PC-3 (cell line): ENCODE results near the gene APOLD1. TPM values are rescaled to one million over a fixed set of nuclear protein-coding genes. Genes with fewer than 3 reads are reported as not detected.
A peak's percentile ranks its signal among the peaks of the same experiment; 100 is the strongest.

ENCODE experiments used
- ATAC-seq: fragments of 200-7000 bp; cut with Tn5 transposase; 2 replicates; pipeline ENCODE4 v1.9.1; 2020; ENCODE audit warnings: mild to moderate bottlenecking, moderate library complexity
- BruUV-seq: library from RNA; stranded (reverse); fragments of 400-500 nt; replicated peaks from 2 replicates; lab custom pipeline; 2021; lab: Mats Ljungman, UMichigan
- CTCF ChIA-PET: fragments of 300-600 bp; sonication (Branson Sonifier 250); formaldehyde crosslinking; loops from one replicate; lab custom pipeline; 2022; ENCODE audit warnings: antibody characterized with exemption; lab: Charles Lee
- POLR2A ChIA-PET: fragments of 300-600 bp; sonication (Branson Sonifier 250); formaldehyde crosslinking; loops from one replicate; lab custom pipeline; 2022; ENCODE audit warnings: antibody characterized with exemption; ENCODE audit not compliant: unreplicated experiment; lab: Charles Lee
- DNase-seq: peaks from one replicate; pipeline ENCODE4 v3.0.0-alpha.2; 2015
- H2AFZ ChIP-seq: fragments of 300-600 bp; sonication (generic); 2 replicates; pipeline ENCODE4 v1.6.0; 2016; ENCODE audit warnings: antibody characterized with exemption, low read length
- H3F3A ChIP-seq: fragments of 300-600 bp; sonication (generic); one replicate; pipeline ENCODE4 v1.6.0; 2017; ENCODE audit warnings: antibody characterized with exemption, low read length, control low read depth, mild to moderate bottlenecking; ENCODE audit not compliant: unreplicated experiment
- H3K27ac ChIP-seq: fragments of 300-600 bp; sonication (generic); 2 replicates; pipeline ENCODE4 v1.5.1; 2016; ENCODE audit warnings: mild to moderate bottlenecking, low read length
- H3K27me3 ChIP-seq: fragments of 300-600 bp; sonication (generic); 2 replicates; pipeline ENCODE4 v1.6.1; 2016; ENCODE audit warnings: low read length, mixed read lengths
- H3K36me3 ChIP-seq: fragments of 300-600 bp; sonication (generic); 2 replicates; pipeline ENCODE4 v1.6.1; 2016; ENCODE audit warnings: low read depth, mixed run types, low read length, mixed read lengths
- H3K4me1 ChIP-seq: fragments of 300-600 bp; sonication (generic); 2 replicates; pipeline ENCODE4 v1.5.1; 2016; ENCODE audit warnings: low read length; ENCODE audit not compliant: insufficient read depth
- H3K4me2 ChIP-seq: fragments of 300-600 bp; sonication (generic); 2 replicates; pipeline ENCODE4 v1.6.0; 2016; ENCODE audit warnings: low read length
- H3K4me3 ChIP-seq: fragments of 300-600 bp; sonication (generic); 2 replicates; pipeline ENCODE4 v1.5.1; 2016; ENCODE audit warnings: mild to moderate bottlenecking, low read length, mixed read lengths
- H3K79me2 ChIP-seq: fragments of 300-600 bp; sonication (generic); 2 replicates; pipeline ENCODE4 v1.6.1; 2017; ENCODE audit warnings: low read length, mixed read lengths
- H3K9ac ChIP-seq: fragments of 300-600 bp; sonication (generic); 2 replicates; pipeline ENCODE4 v1.6.0; 2016; ENCODE audit warnings: mild to moderate bottlenecking, low read length
- H3K9me2 ChIP-seq: fragments of 300-600 bp; sonication (generic); replicated peaks from 2 replicates; pipeline ENCODE4 v1.6.1; 2016; ENCODE audit warnings: mixed run types, low read length, mixed read lengths
- H3K9me3 ChIP-seq: fragments of 300-600 bp; sonication (generic); 2 replicates; pipeline ENCODE4 v1.6.1; 2016; ENCODE audit warnings: low read length, mixed read lengths
- H4K20me1 ChIP-seq: fragments of 300-600 bp; sonication (generic); 2 replicates; pipeline ENCODE4 v1.6.1; 2016; ENCODE audit warnings: low read length, mixed read lengths
- CTCF ChIP-seq: fragments of 300-600 bp; sonication (generic); conservative IDR thresholded peaks from 2 replicates; pipeline ENCODE4 v1.5.1; 2017; ENCODE audit warnings: antibody characterized with exemption, low read depth, mild to moderate bottlenecking, low read length
- EZH2 ChIP-seq: fragments of 300-600 bp; sonication (generic); IDR thresholded peaks from one replicate; pipeline ENCODE4 v1.6.1; 2017; ENCODE audit warnings: antibody characterized with exemption, mild to moderate bottlenecking, low read length; ENCODE audit not compliant: unreplicated experiment
- EZH2phosphoT487 ChIP-seq: fragments of 300-600 bp; sonication (generic); IDR thresholded peaks from 2 replicates; pipeline ENCODE4 v1.6.1; 2018; ENCODE audit warnings: mild to moderate bottlenecking, antibody characterized with exemption, low read length, borderline replicate concordance
- intact Hi-C: fragments of 100-400 bp; cut with micrococcal nuclease; formaldehyde crosslinking; loops from 2 replicates; pipeline ENCODE4 v1.9.0; 2023
- total RNA-seq: library from RNA; depleted of rRNA; stranded (reverse); fragments of >200 nt; gene quantifications from 2 replicates; pipeline ENCODE4 v1.2.3, GENCODE V29; 2014

APOLD1 gene
- total RNA-seq, 1 experiment from 2014 or later: 3.5 TPM

GRCh38 chr12:12784116-12784515, 1.3 kb upstream of the APOLD1 start:
- TF ChIP-seq EZH2: no peak
- no peak for TF ChIP-seq CTCF
- no peak for TF ChIP-seq EZH2phosphoT487
- intact Hi-C loops: no loop called here
- H3K4me1 ChIP-seq: peaks cover 37% of the 10 kb centered on the region
- no peaks in the 10 kb centered on the region for H3K36me3 ChIP-seq
- H2AFZ ChIP-seq: no peak overlapping the region
- H3K27ac ChIP-seq: no peak overlapping the region
- H3K27me3 ChIP-seq: no peaks in the 10 kb centered on the region
- H4K20me1 ChIP-seq: no peaks in the 10 kb centered on the region
- ATAC-seq: no peak
- no peak overlapping the region for H3K4me3 ChIP-seq
- H3K9me2 ChIP-seq: no peaks in the 10 kb centered on the region
- no peak overlapping the region for H3K4me2 ChIP-seq
- no TSS peak for BruUV-seq
- H3K79me2 ChIP-seq: peaks cover 12% of the 10 kb centered on the region
- CTCF ChIA-PET: no interaction called here
- H3K9ac ChIP-seq: no peak overlapping the region
- no peaks in the 10 kb centered on the region for H3F3A ChIP-seq
- no peak for DNase-seq
- POLR2A ChIA-PET: no interaction called here
- H3K9me3 ChIP-seq: no peaks in the 10 kb centered on the region

GRCh38 chr12:12786351-12786705, 869 bp downstream of the APOLD1 start:
- Histone ChIP-seq H4K20me1 (no peaks in the 10 kb centered on the region), H2AFZ (peak overlapping the region; percentile 83), H3K9me2 (no peaks in the 10 kb centered on the region), H3K79me2 (peaks cover 17% of the 10 kb centered on the region), H3K27me3 (no peaks in the 10 kb centered on the region), H3K4me1 (peaks cover 39% of the 10 kb centered on the region), H3K4me2 (peak overlapping the region; percentile 81), H3K36me3 (no peaks in the 10 kb centered on the region), H3K9me3 (no peaks in the 10 kb centered on the region), H3K4me3 (peak overlapping the region; percentile 63), H3K9ac (peak overlapping the region; percentile 74), H3K27ac (peak overlapping the region; percentile 61), H3F3A (no peaks in the 10 kb centered on the region)
- ChIA-PET CTCF (no interaction called here), POLR2A (no interaction called here)
- no peak for DNase-seq
- ATAC-seq: peak; percentile 27
- intact Hi-C loops: loop anchor here (5.0 kb wide), 1 partner anchor 51 kb away; no protein-coding TSS in a partner anchor
- TSS peak; percentile 70 for BruUV-seq
- TF ChIP-seq EZH2phosphoT487 (no peak), EZH2 (no peak), CTCF (no peak)

- intact Hi-C loops: loop anchor here (5.0 kb wide), 1 partner anchor 50 kb away; no protein-coding TSS in a partner anchor
- POLR2A ChIA-PET: interaction anchor here (0.6 to 1.3 kb wide), 3 partner anchors 17 to 313 kb away, joined by 5 to 9 read pairs (median 5); no protein-coding TSS in a partner anchor
- Histone ChIP-seq H3K9me2 (no peaks in the 10 kb centered on the region), H3K9me3 (no peaks in the 10 kb centered on the region), H3K9ac (peak overlapping the region; percentile 74), H3K27me3 (no peaks in the 10 kb centered on the region), H3K36me3 (no peaks in the 10 kb centered on the region), H3F3A (no peaks in the 10 kb centered on the region), H3K4me2 (peak overlapping the region; percentile 81), H3K79me2 (peaks cover 17% of the 10 kb centered on the region), H2AFZ (peak overlapping the region; percentile 83), H3K4me1 (peaks cover 46% of the 10 kb centered on the region), H3K27ac (peak overlapping the region; percentile 61), H3K4me3 (peak overlapping the region; percentile 63), H4K20me1 (no peaks in the 10 kb centered on the region)
- TF ChIP-seq CTCF: no peak
- no peak for TF ChIP-seq EZH2phosphoT487
- no peak for TF ChIP-seq EZH2
- no TSS peak for BruUV-seq
- ATAC-seq (peak; percentile 76), DNase-seq (peak; percentile 77)
- CTCF ChIA-PET: interaction anchor here (0.7 kb wide), 1 partner anchor 50 kb away, joined by 3 read pairs; no protein-coding TSS in a partner anchor
Measured at GRCh38 chr12:12786706-12787601, 1.5 kb downstream of the APOLD1 start.
